Measurements from ENCODE around the gene CFAP74.

DNA sequence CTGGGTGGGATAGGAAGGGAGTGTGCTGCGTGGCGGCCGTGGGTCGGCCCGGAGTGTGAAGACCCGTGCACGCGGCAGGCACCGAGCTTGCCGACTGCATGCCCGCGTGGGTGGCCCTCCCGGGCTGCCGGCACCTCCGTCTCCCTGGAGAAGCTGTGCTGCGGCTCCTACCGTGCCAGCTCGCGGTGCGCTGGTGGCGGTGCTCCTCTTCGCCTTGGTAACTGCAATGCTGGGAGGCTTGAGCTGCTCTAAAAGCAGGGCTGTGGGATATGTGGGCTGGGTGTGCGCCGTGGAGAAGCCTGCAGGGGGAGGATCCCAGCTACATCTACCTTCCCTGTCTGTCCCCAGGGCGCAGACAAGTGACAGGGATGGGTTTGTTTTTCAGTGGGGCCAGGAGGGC lies 18.0 kb upstream of the CFAP74 start:
- TF ChIP-seq POLR2AphosphoS2 (conservative IDR thresholded peaks at IDR 0.05; ENCODE audit: low read length) (no peak), EP300 (IDR thresholded peaks at IDR 0.05) (no peak), BHLHE40 (IDR thresholded peaks at IDR 0.05; ENCODE audit: low read depth, low read length) (no peak), SMC3 (IDR thresholded peaks at IDR 0.05) (no peak), POLR2A (IDR thresholded peaks at IDR 0.05; ENCODE audit: low read length) (no peak)
- TF ChIP-seq, protein P1, sequence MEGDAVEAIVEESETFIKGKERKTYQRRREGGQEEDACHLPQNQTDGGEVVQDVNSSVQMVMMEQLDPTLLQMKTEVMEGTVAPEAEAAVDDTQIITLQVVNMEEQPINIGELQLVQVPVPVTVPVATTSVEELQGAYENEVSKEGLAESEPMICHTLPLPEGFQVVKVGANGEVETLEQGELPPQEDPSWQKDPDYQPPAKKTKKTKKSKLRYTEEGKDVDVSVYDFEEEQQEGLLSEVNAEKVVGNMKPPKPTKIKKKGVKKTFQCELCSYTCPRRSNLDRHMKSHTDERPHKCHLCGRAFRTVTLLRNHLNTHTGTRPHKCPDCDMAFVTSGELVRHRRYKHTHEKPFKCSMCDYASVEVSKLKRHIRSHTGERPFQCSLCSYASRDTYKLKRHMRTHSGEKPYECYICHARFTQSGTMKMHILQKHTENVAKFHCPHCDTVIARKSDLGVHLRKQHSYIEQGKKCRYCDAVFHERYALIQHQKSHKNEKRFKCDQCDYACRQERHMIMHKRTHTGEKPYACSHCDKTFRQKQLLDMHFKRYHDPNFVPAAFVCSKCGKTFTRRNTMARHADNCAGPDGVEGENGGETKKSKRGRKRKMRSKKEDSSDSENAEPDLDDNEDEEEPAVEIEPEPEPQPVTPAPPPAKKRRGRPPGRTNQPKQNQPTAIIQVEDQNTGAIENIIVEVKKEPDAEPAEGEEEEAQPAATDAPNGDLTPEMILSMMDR (IDR thresholded peaks at IDR 0.05) = no peak
- TF ChIP-seq, protein P2, sequence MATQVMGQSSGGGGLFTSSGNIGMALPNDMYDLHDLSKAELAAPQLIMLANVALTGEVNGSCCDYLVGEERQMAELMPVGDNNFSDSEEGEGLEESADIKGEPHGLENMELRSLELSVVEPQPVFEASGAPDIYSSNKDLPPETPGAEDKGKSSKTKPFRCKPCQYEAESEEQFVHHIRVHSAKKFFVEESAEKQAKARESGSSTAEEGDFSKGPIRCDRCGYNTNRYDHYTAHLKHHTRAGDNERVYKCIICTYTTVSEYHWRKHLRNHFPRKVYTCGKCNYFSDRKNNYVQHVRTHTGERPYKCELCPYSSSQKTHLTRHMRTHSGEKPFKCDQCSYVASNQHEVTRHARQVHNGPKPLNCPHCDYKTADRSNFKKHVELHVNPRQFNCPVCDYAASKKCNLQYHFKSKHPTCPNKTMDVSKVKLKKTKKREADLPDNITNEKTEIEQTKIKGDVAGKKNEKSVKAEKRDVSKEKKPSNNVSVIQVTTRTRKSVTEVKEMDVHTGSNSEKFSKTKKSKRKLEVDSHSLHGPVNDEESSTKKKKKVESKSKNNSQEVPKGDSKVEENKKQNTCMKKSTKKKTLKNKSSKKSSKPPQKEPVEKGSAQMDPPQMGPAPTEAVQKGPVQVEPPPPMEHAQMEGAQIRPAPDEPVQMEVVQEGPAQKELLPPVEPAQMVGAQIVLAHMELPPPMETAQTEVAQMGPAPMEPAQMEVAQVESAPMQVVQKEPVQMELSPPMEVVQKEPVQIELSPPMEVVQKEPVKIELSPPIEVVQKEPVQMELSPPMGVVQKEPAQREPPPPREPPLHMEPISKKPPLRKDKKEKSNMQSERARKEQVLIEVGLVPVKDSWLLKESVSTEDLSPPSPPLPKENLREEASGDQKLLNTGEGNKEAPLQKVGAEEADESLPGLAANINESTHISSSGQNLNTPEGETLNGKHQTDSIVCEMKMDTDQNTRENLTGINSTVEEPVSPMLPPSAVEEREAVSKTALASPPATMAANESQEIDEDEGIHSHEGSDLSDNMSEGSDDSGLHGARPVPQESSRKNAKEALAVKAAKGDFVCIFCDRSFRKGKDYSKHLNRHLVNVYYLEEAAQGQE (IDR thresholded peaks at IDR 0.05) = no peak
